Activated CD8-positive, alpha-beta memory T cell treated with anti-CD3 and anti-CD28 coated beads, Interleukin-2, amount 50 U/mL, for 1 hour (primary cell): Measurements from ENCODE around the gene NANOS1.

ENCODE experiments used
- DNase-seq: peaks from one replicate; pipeline ENCODE4 v3.0.0-alpha.2; 2020; ENCODE audit errors: extremely low read depth

NANOS1 gene

GRCh38 chr10:119058010-119058409 lies 28.5 kb downstream of the NANOS1 start:
- no peak for DNase-seq

GRCh38 chr10:119059557-119059956 lies 30.0 kb downstream of the NANOS1 start:
- DNase-seq: no peak

GRCh38 chr10:119060107-119060506 lies 30.6 kb downstream of the NANOS1 start:
- DNase-seq: no peak

GRCh38 chr10:119061352-119061751 lies 31.8 kb downstream of the NANOS1 start:
- no peak for DNase-seq

GRCh38 chr10:119061926-119062325 lies 32.4 kb downstream of the NANOS1 start:
- no peak for DNase-seq

GRCh38 chr10:119070395-119071165 lies 41.1 kb downstream of the NANOS1 start:
- no peak for DNase-seq

- no peak for DNase-seq
Measured at GRCh38 chr10:119073584-119073983, 44.1 kb downstream of the NANOS1 start.

- DNase-seq: no peak
Measured at GRCh38 chr10:119078422-119079179, 49.1 kb downstream of the NANOS1 start.

- no peak for DNase-seq
Measured at GRCh38 chr10:119079599-119080520, 50.3 kb downstream of the NANOS1 start.

- no peak for DNase-seq
Measured at GRCh38 chr10:119080521-119081259, 51.2 kb downstream of the NANOS1 start, which contains the start of gene EIF3A. TSS of gene EIF3A (minus strand) at chr10:119080817. CDS start at chr10:119080676, 141 bp downstream.
